CD4-positive, alpha-beta T cell treated with Interleukin-17A for 1 hour (primary cell): ENCODE measurements around the gene BANP.
"Not testable (repeated sequence)": the region's sequence is repeated elsewhere in the genome, so short reads cannot be mapped to it uniquely, and the experiment has no call there.

Experiments used
- DNase-seq: peaks from one replicate; pipeline ENCODE4 v3.0.0-alpha.2; 2020

Gene BANP

DNA sequence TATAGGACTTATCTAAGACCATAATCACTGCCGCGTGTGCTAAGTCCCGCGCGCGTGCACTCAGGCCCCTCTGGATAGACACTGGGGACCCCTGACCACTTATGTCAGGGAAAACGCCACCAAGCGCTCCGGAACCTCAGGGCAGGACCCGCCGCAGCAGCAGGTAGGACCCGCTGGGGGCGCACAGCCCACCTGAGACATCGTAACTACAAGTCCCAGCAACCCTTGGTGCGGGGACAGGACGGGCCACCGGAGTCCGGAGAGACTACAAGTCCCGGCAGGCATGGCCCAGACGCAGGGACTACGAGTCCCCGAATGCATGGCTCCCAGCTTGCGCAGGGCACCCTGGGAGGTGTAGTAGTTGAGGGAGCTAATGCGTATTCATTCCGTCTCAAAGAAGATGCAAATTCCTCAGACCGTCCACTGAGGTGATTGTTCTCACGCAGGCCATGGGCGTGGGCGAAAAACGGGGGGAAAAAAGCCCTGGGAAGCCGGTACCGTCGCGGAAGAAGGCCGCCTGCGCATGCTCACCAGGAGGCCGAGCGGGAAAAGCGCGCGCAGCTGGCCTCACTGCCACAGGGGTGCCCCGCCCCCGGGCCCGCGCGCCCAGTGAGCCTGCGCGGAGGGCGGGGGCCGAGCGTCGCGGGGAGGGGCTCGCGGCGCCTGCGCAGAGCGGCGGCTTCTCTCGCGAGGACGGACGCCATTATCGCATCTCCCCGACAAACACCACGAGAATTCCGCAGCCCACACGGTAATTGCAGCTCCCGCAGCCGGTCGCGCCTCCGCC lies at the start of gene BANP:
Gene BANP, plus strand, starts transcription at position 670 of the 787 bp plus-strand sequence. CDS start 23,682 bp downstream, outside the sequence.
- peak; percentile 98 for DNase-seq

DNA sequence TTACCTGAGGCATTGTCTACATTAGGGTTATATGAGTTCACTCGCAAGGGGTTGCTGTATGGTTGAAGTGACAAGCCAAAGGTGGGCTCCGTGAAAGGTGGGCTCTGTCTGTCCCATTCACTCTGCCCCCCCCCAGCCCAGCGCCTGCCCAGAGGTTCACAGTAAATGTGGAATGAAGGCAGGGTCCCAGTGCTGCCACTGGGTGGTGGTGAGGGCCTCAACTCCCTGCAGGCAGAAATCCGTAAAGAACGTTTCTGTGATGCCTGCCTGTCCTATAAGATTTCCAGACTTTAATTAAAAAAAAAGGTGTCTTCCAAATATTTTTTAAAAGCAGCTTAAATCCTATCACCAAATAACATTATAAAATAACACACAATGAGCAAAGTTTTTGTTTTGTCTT lies 46.3 kb upstream of the BANP start:
- DNase-seq: not testable (repeated sequence)

GRCh38 chr16:87905521-87905920 lies 45.7 kb upstream of the BANP start:
- not testable (repeated sequence) for DNase-seq

DNA sequence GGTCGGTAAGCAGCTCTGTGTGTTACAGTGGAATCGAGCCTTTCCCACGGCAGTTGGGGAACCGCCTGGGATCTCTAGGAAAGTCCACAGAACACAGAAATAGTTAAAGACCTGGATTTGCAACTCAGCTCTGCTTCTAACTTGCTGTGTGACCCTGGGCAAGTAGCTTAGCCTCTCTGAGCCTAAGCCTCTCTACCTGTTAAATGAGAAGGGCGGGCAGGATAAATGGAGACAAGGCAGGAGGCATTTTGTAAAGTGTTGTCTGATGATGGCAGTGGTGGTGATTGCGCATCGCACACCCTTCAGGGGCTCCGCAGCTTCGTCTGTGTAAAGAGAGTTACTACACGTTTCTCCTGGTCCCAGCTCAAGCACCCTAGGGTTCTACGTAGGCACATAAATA lies 43.1 kb upstream of the BANP start:
- not testable (repeated sequence) for DNase-seq

DNA sequence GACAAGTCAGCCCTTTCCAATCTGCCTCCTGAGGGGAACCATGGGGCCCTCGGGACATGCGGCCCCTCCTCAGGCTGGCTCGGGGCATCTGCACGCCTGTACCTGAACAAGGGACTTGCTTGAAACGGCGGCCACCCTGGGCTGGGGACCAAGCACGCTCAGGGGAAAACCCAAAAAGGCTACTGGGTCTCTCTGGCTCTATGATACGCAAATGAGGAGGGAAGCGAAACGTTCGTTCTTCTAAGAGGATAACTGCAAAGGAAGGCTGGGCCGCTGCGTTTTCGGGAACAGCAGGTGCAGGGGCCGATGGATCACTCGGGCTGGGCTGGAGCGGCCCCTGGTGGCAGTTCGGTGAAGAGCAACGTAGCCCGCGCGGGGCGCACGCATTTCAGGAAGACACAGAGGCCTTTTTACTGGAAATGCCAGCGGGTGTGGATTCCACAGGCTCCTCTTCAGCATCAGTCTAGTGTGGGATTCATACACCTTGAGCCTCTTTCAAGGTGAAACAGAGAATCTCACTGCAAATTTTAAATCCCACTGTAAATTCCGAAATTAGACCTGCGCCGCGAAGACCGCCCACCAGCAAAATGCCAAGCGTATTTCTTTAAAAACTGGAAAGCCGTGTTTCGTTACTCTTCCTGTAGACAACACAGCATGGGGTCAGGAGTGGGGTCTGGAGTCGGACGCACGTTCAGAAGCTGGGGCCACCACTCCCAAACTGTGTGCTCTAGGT lies 41.9 kb upstream of the BANP start:
- DNase-seq: peak; percentile 80

GRCh38 chr16:87911106-87911763 lies 40.0 kb upstream of the BANP start:
- not testable (repeated sequence) for DNase-seq

DNA sequence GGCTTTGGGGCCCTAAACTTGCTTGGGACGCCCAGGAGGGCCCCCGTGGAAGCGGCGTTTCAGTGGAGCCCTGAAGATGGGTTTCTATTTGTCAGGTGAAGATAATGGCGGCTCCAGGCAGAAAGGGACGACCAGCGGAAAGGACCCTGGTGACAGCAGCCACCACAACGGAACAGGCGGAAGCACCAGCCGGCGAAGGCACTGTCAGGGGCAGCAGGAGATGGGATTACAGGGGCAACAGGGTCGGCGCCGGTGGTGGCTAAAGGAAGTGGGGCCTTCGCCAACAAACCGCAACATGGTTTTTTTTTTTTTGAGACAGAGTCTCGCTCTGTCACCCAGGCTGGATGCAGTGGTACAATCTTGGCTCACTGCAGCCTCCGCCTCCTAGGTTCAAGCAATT lies 38.5 kb upstream of the BANP start:
- not testable (repeated sequence) for DNase-seq

- DNase-seq: not testable (repeated sequence)
Measured at GRCh38 chr16:87914021-87914725, 37.1 kb upstream of the BANP start.

- DNase-seq: no peak
Measured at GRCh38 chr16:87914812-87915211, 36.4 kb upstream of the BANP start.

GRCh38 chr16:87917503-87917902 lies 33.7 kb upstream of the BANP start:
- DNase-seq: no peak

GRCh38 chr16:87918338-87918737 lies 32.9 kb upstream of the BANP start:
- DNase-seq: no peak

DNA sequence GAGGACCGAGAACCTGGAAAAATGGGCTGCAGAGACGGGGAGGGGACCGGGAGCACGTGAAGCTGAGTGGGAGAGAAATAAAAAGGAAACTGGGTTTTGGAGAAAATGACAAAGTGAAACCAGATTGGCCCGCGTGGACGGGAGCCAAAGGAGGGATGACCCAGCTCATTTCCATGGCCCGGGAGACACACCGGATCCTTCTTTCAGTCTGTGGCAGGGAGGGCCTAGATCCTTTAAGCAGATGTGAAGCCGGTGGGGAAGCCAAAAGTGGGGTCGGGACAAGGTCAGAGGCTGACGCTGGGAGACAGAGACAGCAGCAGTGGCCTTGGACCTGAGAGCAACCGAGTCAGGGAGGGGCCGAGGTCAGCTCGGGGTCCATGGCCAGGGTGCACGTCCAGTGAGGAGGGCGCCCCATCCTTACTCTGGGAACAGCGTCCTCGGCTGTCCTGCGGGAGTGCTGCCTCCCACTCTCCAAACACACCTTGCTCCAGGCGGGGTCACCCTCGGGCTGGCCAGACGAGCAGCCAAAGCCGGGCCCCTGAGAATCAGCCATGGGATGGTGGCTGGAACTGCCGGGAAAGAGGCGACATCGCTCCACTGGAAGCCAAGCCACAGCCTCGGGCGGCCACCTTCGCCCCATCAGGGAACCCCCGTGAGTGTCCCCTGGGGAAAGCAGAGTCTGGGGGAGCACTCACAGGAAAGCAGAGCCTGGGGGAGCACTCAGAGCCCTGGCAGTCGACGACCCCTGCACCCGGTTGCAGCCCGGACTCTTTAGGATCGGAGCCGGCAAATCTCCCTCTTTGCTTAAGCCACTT lies 32.2 kb upstream of the BANP start:
- DNase-seq: no peak

- no peak for DNase-seq
Measured at GRCh38 chr16:87919681-87919994, 31.6 kb upstream of the BANP start.

- DNase-seq: no peak
Measured at GRCh38 chr16:87921236-87921773, 29.9 kb upstream of the BANP start.

DNA sequence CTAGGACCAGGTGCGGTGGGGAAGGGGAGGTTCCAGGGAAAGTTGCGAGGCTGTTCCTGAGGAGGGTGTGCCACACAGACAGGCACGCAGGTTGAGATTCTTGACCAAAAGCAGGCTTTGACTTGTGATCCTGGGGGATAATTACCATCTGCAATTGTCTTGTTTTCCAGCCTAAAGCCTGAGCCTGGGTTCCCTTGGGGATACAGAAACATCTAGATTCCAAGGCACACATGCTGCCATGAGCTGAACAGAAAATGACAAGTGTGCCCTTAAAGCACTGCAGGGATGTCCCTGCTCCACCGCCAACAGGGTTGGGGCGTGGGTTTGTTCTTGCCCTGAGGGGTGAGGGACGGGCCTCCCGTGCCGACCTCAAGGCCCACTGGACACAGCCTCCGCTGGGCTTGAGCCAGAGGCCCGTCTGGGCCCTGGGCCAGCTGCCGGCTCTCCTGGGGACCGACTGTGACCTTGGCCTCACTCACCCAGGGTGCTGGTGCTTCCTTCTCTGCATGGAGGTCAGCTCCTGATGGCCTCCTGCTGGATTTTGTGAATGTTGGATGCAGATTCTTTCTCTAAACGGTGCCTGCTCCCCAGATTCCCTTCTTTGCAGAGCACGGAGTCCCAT lies 28.9 kb upstream of the BANP start:
- DNase-seq: no peak

GRCh38 chr16:87924041-87924810 lies 27.0 kb upstream of the BANP start:
- DNase-seq: no peak

DNA sequence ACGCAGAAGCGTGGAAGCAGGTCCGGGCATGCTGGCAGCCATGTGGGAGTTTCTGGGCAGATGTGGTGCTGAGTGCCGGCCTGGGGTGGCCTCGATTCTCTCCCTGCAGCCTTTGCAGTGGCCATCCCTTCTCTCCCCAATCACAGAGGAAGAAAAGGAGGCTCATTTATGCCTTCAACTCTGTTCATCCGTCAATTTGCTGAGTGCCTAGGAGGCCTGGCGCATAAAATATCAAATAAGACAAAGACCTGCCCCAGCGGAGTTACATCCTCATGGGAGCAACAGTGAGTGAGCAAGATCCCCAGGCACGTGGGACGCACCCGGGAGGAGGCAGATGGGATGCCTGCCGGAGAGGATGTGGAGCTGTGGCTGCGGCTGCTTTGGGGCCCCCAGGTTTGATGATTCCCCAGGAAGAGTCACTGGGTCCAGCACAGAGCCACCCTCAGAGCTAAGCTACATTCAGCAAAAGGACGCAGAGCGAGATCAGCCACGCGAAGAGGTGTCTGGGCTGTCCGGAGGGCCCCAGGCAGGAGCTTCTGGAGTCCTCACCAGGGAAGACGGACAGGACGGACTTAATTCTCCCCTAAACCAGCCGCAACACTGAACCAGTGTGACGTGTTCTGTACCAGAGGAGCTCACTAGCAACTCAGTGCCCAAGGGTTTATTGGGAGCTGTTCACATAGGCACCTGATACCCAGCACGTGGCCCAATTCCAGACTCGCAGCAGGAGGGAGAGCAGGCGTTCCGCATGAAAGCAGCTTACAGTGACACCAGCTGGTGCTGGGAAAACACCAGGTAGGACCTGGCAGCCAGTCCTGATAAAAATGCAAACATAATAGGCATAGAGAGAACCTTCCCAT lies 26.2 kb upstream of the BANP start:
- DNase-seq: no peak

GRCh38 chr16:87926246-87927194 lies 24.7 kb upstream of the BANP start:
- no peak for DNase-seq

DNA sequence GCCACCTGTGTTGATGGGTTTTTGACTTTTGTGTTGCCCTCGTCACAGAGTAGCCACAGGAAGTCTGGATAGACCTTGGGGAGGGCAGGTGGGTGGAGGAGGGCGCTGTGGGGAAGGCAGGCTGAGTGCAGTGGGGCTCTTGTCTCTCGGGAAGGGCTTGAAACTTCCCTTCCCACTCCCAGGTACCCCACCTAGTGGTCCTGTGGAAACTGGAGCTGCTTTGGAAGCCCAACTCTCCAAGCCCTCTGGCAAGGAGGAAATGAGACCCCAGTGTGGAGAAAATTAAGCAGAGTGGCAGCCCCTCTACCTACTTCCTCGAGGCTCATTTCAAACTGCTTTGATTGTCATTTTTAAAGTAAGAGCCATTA lies 24.1 kb upstream of the BANP start:
- DNase-seq: no peak
